Lower leg skin (tissue), 4 donors: ENCODE data around the gene CELA2B. TPM values are rescaled to one million over a fixed set of nuclear protein-coding genes. Genes with fewer than 3 reads are reported as not detected.

ENCODE experiments used
- DNase-seq, 2 donors: peaks; one replicate each; pipeline ENCODE4 v3.0.0-alpha.2; 2019; ENCODE audit warnings: low spot score in 2 of 2
- H3K4me3 ChIP-seq: fragments of 200-600 bp; sonication (generic); 2 replicates; pipeline ENCODE4 v1.5.1; 2017; ENCODE audit warnings: mild to moderate bottlenecking, low read depth; ENCODE audit not compliant: poor library complexity, severe bottlenecking
- POLR2A ChIP-seq, 2 donors: fragments of 450-650 bp; IDR thresholded peaks; one replicate each; pipeline ENCODE4 v1.6.1; 2016 to 2017; ENCODE audit warnings: antibody characterized with exemption in 2 of 2, mild to moderate bottlenecking in 1 of 2, moderate library complexity in 1 of 2
- WGBS, 2 donors: methylation state at CpG; one replicate each; pipeline ENCODE4 v1.1.5; 2018; 5-methylcytosine and 5-hydroxymethylcytosine counted together
- intact Hi-C: fragments of 100-400 bp; cut with DNase I; formaldehyde crosslinking; loops from one replicate; pipeline ENCODE4 v1.15.0; 2023; ENCODE audit warnings: low total_unique reads
- total RNA-seq, 4 donors: library from RNA; depleted of rRNA; stranded (reverse); fragments of >200 nt; gene quantifications; one replicate each; pipeline ENCODE4 v1.1.0, GENCODE V29; 2016
- TF ChIP-seq, protein P1 (sequence below), 3 donors: fragments of 450-650 bp; IDR thresholded peaks; one replicate each; pipeline ENCODE4 v1.5.1; 2016; ENCODE audit warnings: antibody characterized with exemption in 3 of 3, mild to moderate bottlenecking in 3 of 3, moderate library complexity in 2 of 3

The CELA2B gene
- total RNA-seq, 4 donors from 2014 or later = 0.49 TPM; not detected in 3

DNA sequence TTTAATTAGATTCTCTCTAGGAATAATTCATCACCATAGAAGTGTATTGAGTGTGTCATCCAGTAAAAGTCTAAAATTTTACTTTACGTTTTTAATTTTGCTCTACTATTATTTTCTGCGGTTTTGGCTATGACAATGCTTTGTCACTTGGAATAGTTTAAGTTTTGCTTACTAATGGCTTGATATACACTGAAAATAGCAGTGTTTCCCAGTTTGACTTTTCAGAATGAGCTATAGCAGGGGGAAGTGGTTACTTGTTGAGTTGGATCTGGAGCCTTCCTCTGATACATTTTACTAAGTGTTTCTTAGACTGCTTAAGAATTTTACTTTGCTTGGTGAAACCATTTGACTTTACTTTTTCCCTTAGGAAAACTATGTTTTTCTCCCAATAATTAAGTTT, 55.8 kb downstream of the CELA2B start:
- intact Hi-C loops = no loop called here
- no peak overlapping the region for H3K4me3 ChIP-seq
- DNase-seq = no peak
- TF ChIP-seq POLR2A (IDR thresholded peaks at IDR 0.05) = no peak
- TF ChIP-seq, protein P1, sequence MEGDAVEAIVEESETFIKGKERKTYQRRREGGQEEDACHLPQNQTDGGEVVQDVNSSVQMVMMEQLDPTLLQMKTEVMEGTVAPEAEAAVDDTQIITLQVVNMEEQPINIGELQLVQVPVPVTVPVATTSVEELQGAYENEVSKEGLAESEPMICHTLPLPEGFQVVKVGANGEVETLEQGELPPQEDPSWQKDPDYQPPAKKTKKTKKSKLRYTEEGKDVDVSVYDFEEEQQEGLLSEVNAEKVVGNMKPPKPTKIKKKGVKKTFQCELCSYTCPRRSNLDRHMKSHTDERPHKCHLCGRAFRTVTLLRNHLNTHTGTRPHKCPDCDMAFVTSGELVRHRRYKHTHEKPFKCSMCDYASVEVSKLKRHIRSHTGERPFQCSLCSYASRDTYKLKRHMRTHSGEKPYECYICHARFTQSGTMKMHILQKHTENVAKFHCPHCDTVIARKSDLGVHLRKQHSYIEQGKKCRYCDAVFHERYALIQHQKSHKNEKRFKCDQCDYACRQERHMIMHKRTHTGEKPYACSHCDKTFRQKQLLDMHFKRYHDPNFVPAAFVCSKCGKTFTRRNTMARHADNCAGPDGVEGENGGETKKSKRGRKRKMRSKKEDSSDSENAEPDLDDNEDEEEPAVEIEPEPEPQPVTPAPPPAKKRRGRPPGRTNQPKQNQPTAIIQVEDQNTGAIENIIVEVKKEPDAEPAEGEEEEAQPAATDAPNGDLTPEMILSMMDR (IDR thresholded peaks at IDR 0.05) = no peak
- 79 to 81% methylated on average over 2 of the region's 2 CpGs for WGBS, 2 donors

DNA sequence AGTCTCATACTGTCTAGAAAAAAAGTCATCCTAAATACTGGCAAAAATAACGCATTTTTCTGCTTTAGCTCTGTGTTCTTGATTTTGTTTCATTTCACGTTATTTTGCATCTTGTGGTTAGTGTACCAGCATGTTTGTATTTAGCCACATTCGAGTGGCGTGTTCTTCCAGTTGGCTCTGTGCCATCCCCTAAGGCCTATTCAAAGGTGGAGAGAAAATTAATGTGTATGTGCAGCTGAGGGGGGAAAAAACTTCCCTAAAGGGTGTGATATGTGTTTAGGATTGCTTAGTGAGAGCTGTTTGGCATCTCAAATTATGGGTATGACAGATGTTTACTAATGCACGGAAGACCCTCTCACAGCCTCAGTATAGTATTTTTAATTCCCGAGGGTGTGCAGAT, 62.9 kb downstream of the CELA2B start:
- TF ChIP-seq, protein P1 (IDR thresholded peaks at IDR 0.05) = no peak
- TF ChIP-seq POLR2A (IDR thresholded peaks at IDR 0.05) = no peak
- 56 to 66% methylated on average over 6 of the region's 6 CpGs for WGBS, 2 donors
- no peak overlapping the region for H3K4me3 ChIP-seq
- peak in 1 of 2 donors; percentile 8 for DNase-seq
- intact Hi-C loops = no loop called here

DNA sequence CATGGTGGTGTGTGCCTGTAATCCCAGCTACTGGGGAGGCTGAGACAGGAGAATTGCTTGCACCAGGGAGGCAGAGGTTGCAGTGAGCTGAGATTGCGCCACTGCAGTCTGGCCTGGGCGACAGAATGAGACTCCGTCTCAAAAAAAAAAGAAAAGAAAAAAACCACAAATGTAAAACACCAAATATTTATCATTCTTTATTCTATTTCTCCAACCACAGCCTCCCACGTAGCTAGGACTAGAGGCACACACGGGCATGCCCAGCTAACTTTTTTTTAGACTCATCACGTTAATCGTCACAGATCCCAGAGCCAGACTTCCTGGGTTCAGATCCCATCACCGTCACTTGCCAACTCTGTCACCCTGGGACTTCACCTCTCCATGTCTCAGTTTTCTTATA, 64.3 kb downstream of the CELA2B start:
- intact Hi-C loops = no loop called here

More for the DNA sequence above, 64.3 kb downstream of the CELA2B start:
- TF ChIP-seq, protein P1 (IDR thresholded peaks at IDR 0.05) = no peak
- H3K4me3 ChIP-seq = no peak overlapping the region
- WGBS, 2 donors = 88 to 92% methylated on average over 8 of the region's 8 CpGs
- DNase-seq = peak in 1 of 2 donors; percentile 34

Other genes starting within 250 kb of the CELA2B start
- 1 to 10 TPM in 1 of 4 donors, under 1 TPM in 1, not detected in 2; 0.52 to 2.0 TPM for gene FHAD1, start 228.9 kb upstream of the CELA2B start, total RNA-seq
- 10 to 100 TPM; 38.9 to 55.7 (median 43.5) TPM for gene EFHD2, start 66.2 kb upstream of the CELA2B start, total RNA-seq
- gene CTRC, start 37.7 kb upstream of the CELA2B start, total RNA-seq = not detected
- not detected for gene CELA2A, start 19.4 kb upstream of the CELA2B start, total RNA-seq
- 1 to 10 TPM; 4.9 to 8.5 (median 6.5) TPM for gene CASP9, start 48.1 kb downstream of the CELA2B start, total RNA-seq
- 10 to 100 TPM; 14.3 to 20.0 (median 19.7) TPM for gene DNAJC16, start 50.7 kb downstream of the CELA2B start, total RNA-seq
- gene AGMAT, start 108.9 kb downstream of the CELA2B start, total RNA-seq = under 1 TPM in 1 of 4 donors, not detected in 3; 0.54 TPM
- 10 to 100 TPM; 23.7 to 58.6 (median 37.0) TPM for gene DDI2, start 141.4 kb downstream of the CELA2B start, total RNA-seq
- 10 to 100 TPM; 55.5 to 98.7 (median 61.9) TPM for gene PLEKHM2, start 208.2 kb downstream of the CELA2B start, total RNA-seq